Osteocyte (in vitro differentiated cells): ENCODE data around the gene NBAS. TPM values are rescaled to one million over a fixed set of nuclear protein-coding genes. Genes with fewer than 3 reads are reported as not detected.

Experiments
- DNase-seq: peaks from one replicate; pipeline ENCODE4 v3.0.0; 2021; ENCODE audit warnings: mixed read lengths; ENCODE audit not compliant: unreplicated experiment; ENCODE audit errors: extremely low spot score
- H3K27ac Mint-ChIP-seq: one replicate; pipeline ENCODE4 v1.8.0; 2021; ENCODE audit warnings: mild to moderate bottlenecking, mixed read lengths; ENCODE audit not compliant: unreplicated experiment
- H3K27me3 Mint-ChIP-seq: one replicate; pipeline ENCODE4 v1.8.0; 2021; ENCODE audit warnings: mixed read lengths; ENCODE audit not compliant: unreplicated experiment
- H3K36me3 Mint-ChIP-seq: one replicate; pipeline ENCODE4 v1.8.0; 2021; ENCODE audit warnings: mixed read lengths; ENCODE audit not compliant: unreplicated experiment
- H3K4me1 Mint-ChIP-seq: one replicate; pipeline ENCODE4 v1.8.0; 2021; ENCODE audit warnings: mixed read lengths; ENCODE audit not compliant: unreplicated experiment
- H3K4me3 Mint-ChIP-seq: one replicate; pipeline ENCODE4 v1.8.0; 2021; ENCODE audit warnings: mild to moderate bottlenecking, moderate library complexity, mixed read lengths; ENCODE audit not compliant: unreplicated experiment
- H3K9me3 Mint-ChIP-seq: one replicate; pipeline ENCODE4 v1.8.0; 2021; ENCODE audit warnings: mixed read lengths; ENCODE audit not compliant: unreplicated experiment
- CTCF ChIP-seq: fragments of 200-600 bp; sonication (generic); IDR thresholded peaks from 2 replicates; pipeline ENCODE4 v1.5.0; 2021; ENCODE audit warnings: antibody characterized with exemption, mild to moderate bottlenecking, moderate library complexity
- total RNA-seq: library from RNA; stranded (reverse); gene quantifications from 2 replicates; pipeline ENCODE4 v1.2.1, GENCODE V29; 2021

The NBAS gene
- total RNA-seq, 1 donor from 2014 or later: 43.6 TPM

- Mint-ChIP-seq H3K27ac (no peak overlapping the region), H3K4me3 (no peak overlapping the region), H3K9me3 (no peaks in the 10 kb centered on the region), H3K36me3 (no peaks in the 10 kb centered on the region), H3K4me1 (no peaks in the 10 kb centered on the region), H3K27me3 (peaks cover 33% of the 10 kb centered on the region)
- DNase-seq: no peak
- no peak for TF ChIP-seq CTCF
These were observed 10.6 kb upstream of the NBAS start for GRCh38 chr2:15571729-15572128.

DNA sequence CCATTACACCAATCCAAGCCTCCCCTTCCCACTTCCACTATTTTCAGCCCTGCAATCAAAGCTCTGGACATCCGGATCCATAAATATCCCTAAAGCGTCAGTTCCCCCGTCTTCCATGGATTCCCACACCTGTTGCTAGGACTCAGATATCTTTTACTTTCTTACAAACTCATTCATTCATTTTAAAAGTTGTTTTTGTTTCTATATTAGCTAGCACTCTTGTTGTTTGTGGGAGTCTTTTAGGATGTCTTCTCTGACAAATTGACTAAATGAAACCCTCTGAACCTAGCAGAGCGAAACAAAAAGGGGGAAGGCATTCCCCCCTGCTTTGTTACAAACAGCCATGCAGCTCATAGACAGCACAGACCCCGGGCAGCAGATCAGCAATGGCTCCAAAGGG is 9.0 kb upstream of the NBAS start:
- no peak for TF ChIP-seq CTCF
- H3K9me3 Mint-ChIP-seq: no peaks in the 10 kb centered on the region
- no peaks in the 10 kb centered on the region for H3K36me3 Mint-ChIP-seq
- no peak overlapping the region for H3K4me3 Mint-ChIP-seq
- DNase-seq: no peak
- no peak overlapping the region for H3K27ac Mint-ChIP-seq
- no peaks in the 10 kb centered on the region for H3K4me1 Mint-ChIP-seq
- H3K27me3 Mint-ChIP-seq: peaks cover 40% of the 10 kb centered on the region

DNA sequence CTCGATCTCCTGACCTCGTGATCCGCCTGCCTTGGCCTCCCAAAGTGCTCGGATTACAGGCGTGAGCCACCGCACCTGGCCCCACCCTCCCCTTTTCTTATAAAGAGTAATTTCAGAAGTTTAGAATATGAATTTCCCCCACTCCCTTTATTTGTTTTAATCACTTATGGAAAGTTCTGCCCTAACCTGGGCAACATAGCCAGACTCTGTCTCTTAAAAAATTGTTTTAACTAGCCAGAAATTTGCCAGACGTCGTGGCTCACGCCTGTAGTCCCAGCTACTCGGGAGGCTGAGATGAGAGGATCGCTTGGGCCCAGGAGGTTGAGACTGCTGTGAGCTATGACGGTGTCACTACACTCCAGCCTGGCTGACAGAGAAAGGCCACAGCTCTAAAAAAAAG is 7.7 kb upstream of the NBAS start:
- Mint-ChIP-seq H3K27ac (no peak overlapping the region), H3K27me3 (peaks cover 46% of the 10 kb centered on the region), H3K4me1 (no peaks in the 10 kb centered on the region), H3K9me3 (no peaks in the 10 kb centered on the region), H3K36me3 (no peaks in the 10 kb centered on the region), H3K4me3 (no peak overlapping the region)
- no peak for DNase-seq
- no peak for TF ChIP-seq CTCF

DNA sequence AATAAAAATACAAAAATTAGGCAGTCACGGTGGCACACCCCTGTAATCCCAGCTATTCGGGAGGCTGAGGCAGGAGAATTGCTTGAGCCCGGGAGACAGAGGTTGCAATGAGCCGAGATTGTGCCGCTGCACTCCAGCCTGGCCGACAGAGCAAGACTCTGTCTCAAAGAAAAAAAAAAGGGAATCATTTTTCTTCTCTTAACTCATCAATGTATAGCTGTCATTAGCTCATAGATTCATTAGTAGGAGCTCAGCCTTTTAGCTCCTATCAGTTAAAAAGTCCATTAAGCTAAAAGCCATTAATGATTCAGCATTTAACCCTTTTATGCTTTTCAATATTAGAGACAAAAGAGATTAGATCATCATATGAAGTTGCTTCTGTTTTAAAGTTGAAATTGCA is 5.8 kb upstream of the NBAS start:
- Mint-ChIP-seq H3K27me3 (peaks cover 37% of the 10 kb centered on the region), H3K9me3 (no peaks in the 10 kb centered on the region), H3K36me3 (no peaks in the 10 kb centered on the region), H3K27ac (no peak overlapping the region), H3K4me1 (peaks cover 3% of the 10 kb centered on the region), H3K4me3 (no peak overlapping the region)
- no peak for DNase-seq
- TF ChIP-seq CTCF: no peak

DNA sequence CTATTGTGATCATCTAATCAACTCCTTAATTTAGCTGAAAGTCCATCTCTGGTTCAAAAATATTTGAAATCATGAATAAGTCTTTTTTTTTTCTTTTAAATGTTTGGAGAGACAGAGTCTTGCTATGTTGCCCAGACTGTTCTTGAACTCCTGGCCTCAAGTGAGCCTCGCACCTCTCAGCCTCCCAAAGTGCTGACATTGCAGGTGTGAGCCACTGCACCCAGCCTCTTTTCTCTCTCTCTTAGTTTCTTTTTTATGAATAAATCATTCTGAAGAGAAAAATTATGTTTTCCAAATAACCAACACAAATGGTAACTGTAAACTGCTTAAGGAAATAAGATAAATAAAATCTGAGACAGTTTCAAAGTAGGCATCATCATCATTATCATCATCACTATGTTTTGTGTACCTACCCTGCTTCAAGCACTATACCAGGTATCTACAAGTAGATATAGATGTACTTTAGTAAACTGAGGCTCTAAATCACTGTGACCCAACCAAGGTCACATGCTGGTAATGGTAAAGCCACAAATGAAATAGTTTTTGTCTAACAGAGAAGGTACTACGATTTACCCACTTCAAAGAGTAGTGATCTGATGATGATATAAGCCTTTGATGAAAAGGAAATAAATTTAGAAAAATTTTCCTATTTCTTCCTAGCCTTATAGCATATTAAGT is 5.0 kb upstream of the NBAS start:
- TF ChIP-seq CTCF: no peak
- no peaks in the 10 kb centered on the region for H3K9me3 Mint-ChIP-seq
- H3K4me3 Mint-ChIP-seq: no peak overlapping the region
- DNase-seq: no peak
- H3K27me3 Mint-ChIP-seq: peaks cover 30% of the 10 kb centered on the region
- H3K27ac Mint-ChIP-seq: no peak overlapping the region
- no peaks in the 10 kb centered on the region for H3K36me3 Mint-ChIP-seq
- peaks cover 11% of the 10 kb centered on the region for H3K4me1 Mint-ChIP-seq
